GM19452 (cell line): ENCODE results near the gene RERE.
"Not testable (repeated sequence)": the region's sequence is repeated elsewhere in the genome, so short reads cannot be mapped to it uniquely, and the experiment has no call there.

ENCODE experiments used
- ATAC-seq: cut with Tn5 transposase; IDR thresholded peaks from one replicate; pipeline ENCODE4 v1.9.1; 2021; ENCODE audit not compliant: unreplicated experiment

RERE gene

DNA sequence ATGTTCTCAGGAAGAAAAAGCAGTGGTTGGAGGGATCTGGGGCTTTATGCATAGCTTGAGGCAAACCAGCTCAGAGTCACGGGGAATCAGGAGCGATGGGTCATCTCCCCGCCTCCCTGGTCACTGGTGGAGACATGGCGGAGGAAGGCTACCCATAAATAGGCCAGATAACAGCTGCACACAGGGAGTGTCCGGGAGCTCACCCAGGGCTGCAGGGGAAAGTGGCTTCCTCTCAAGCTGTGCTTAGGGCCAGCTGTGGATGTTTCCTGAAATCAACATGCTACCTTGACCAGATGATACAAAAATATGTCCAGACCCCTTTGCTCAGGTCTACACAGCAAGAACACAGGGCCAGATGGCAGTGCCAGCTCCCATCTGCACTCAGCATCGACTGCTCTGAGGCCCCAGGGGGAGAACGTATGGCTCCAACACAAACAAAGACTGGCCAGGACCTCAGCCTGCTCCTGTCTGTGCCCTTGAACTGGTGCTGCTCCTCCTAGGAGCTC lies 27.1 kb upstream of the RERE start:
- no peak for ATAC-seq

DNA sequence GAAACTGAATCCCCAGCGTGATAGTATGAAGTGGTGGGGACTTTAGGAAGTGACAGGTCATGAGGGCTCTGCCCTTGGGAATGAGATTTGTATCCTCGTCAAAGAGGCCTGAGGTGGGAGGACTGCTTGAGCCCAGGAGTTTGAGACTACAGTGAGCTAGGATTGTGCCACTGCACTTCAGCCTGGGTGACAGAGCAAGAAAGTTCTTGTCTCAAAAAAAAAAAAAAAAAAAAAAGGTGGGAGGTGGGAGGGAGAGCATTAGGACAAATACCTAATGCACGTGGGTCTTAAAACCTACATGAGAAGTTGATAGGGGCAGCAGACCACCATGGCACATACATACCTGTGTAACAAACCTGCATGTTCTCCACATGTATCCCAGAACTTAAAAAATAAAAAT lies 24.0 kb upstream of the RERE start:
- no peak for ATAC-seq

DNA sequence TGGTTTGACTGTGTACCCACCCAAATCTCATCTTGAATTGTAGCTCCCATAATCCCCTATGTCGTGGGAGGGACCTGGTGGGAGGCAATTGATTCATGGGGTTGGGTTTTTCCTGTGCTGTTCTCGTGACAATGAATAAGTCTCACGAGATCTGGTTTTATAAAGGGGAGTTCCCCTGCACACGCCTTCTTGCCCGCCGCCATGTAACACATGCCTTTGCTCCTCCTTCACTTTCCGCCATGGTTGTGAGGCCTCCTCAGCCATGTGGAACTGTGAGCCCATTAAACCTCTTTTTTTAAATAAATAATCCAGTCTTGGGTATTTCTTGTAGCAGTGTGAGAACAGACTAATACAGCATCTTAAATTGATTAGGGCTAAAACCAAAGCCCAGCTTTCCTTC lies 22.6 kb upstream of the RERE start:
- no peak for ATAC-seq

DNA sequence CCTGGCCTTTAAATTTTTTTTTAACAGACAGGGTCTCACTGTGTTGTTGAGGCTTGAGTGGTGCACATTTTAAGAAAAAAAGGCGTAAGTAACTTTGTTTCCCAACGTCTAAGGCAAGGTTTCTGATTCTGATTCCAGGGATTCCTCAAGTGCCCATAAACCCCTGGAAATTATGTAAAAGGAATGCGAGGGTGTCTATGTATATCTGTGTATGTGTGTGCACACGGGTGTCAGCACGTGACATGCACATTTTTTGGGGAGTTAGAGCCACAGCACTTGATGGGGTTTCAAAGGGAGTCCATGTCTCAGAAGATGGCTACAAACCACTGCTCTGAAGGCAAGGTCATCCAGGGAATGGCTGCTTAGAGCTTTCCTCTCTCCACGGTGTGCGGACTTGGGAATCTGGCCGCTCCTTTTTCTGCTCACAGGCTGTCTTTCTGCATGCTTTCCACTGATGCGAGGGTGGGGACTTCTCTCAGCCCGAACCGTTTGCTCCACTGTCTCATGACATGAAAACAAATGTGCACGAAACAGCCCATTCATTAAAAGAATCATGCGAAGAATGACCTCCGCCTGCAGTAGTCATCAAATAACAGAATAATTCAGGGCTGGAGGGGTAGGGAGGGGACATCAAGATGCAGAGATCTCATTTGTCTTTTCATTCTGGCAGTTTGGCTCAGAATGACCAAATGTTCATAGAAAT lies 18.7 kb upstream of the RERE start:
- ATAC-seq, result no peak

GRCh38 chr1:8831340-8831739 lies 13.9 kb upstream of the RERE start:
- ATAC-seq, result no peak

GRCh38 chr1:8830732-8831131 lies 13.3 kb upstream of the RERE start:
- not testable (repeated sequence) for ATAC-seq

- ATAC-seq, result no peak
Observed at GRCh38 chr1:8825985-8826481, 8.6 kb upstream of the RERE start.

GRCh38 chr1:8823295-8823664 lies 5.8 kb upstream of the RERE start:
- no peak for ATAC-seq

DNA sequence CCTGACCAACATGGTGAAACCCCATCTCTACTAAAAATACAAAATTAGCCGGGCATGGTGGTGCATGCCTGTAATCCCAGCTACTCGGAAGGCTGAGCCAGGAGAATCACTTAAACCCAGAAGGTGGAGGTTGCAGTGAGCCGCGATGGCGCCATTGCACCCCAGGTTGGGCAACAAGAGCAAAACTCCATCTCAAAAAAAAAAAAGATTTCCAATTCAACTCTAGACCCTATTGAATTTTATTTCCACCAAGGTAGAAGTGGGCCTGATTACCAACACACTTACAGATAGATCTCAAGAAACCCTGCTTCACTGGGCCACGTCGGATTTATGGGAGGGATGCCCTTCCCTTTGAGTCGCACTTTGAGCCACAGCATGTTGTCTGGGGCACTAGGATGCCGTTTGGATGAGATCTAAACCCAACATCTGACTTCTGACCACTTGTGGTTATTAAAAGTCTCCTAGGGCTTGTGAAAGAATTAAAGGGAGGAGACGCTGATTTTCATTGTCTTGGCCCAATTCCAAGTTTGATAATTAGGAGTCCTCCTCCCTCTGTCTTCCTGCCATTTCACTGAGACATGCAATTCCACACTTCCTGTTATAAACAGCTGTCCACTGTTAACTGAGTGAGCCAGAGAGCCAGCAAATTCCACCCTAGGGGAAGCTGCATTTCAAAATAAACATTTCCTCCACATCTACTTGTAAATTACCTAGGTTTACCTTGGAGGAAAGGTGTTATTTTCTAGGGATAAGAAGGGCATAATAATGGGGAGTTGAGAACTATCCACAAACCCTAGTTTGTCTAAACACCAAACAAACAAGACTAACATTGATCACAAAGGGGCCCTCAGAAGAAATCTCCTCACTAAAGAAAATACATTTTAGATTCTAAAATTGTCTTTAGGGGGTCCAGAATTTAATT lies 5.2 kb upstream of the RERE start:
- ATAC-seq, result no peak

- ATAC-seq, result no peak
Observed at GRCh38 chr1:8821084-8821483, 3.6 kb upstream of the RERE start.

GRCh38 chr1:8818789-8819188 lies 1.3 kb upstream of the RERE start:
- not testable (repeated sequence) for ATAC-seq

DNA sequence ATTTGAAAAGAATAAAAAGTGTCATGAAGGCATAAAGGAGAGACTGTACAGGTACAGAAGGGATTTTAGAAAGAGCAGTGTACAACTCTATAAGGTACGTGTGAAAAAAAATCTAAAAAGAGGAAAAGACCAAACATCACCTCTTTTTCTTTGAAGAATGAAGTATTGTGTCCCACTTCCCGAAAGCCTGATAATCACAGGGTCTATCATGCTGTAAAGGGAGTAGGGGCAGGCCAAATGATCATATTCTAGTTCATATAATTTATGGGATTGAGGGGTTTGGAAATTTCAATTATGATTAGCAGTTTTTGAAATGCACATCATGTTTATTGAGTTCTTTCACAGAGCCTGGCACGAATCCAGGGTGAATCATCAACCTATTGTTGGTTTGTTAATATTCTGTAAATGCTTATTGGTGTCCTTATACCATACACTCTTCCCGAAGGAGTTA lies 910 bp upstream of the RERE start:
- ATAC-seq, result no peak

DNA sequence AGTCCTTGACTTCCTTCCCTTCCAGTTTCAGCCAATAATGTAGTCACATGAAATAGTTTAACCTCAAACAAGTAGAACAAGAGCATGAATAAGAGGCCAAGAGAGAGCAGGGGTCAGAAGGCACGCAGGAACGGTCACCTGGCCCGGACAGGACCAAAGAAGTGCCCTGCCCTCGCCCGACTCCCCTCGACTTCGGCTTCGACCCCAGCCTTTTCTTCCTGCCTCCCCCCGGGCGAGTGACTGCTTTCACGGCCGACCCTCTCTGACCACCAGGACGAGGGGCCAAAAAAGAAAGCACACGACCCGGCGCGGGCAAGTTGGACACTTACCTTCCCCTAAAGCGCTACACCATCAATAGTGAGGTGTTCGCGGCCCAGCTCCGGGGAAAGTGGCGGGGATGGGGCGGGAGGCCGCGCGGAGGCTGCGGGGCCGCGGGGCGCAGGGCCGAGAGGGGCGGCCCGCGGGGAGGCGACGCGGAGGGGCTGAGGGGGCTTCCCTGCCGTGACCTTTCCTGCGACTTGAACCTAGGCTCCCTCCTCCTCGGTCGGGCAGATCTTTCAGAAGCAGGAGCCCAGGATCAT lies 519 bp downstream of the RERE start:
- ATAC-seq, result peak; percentile 30

DNA sequence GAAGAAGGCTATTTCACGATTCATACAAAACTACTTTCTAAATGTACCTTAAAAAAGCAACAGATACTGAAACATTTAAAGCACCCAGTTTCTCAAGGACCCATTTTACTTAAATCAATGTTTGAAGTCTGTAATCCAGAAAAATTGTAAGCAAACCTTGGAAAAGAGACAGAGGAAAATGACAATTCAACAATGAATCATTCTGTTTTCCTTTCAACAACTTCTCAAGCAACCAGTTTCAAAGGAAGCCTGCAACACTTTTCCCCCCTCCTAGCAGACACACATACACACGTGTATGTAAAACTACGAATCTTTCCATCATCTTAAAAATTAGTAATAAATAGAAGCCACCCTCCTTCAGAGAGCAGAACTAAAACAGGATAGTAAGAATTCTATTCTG lies 1.2 kb downstream of the RERE start:
- ATAC-seq, result no peak

GRCh38 chr1:8815582-8816151 lies 1.8 kb downstream of the RERE start:
- ATAC-seq, result no peak

DNA sequence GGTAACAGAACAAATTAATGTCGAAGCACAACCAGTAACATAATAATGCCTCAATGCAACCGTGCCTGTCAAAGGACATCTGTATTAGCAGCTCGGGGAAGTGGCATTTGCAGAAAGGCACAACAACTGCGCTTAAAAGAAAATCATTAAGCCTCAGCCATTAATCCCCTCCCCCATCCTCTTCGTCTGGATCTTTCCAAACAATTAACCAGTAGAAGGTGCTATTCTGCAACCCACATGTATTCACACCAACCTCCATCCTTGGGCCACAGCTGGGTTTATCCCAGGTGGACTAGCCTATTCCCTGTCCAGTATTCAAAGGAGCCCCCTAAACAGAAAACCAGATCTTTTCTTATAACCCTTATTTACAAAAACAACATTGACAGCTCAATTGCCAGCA lies 2.6 kb downstream of the RERE start:
- ATAC-seq, result no peak

DNA sequence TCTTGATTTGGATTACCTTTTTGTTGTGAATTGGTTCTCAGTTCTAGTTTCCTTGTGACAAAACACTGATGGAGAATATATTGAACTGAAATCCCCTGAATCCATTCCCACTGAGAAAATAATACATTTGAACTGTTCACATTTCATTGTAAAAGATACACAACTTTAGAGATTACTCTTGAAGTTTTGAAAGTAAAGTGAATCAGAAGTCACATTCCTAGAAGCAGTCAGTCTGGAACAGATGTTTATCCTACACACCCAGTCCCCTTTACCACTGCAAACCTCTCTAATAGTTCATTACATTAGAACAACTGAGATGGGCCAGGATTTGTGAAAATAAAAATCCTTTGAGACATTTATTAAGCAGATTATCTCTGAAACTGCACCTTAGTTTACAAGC lies 3.4 kb downstream of the RERE start:
- no peak for ATAC-seq

DNA sequence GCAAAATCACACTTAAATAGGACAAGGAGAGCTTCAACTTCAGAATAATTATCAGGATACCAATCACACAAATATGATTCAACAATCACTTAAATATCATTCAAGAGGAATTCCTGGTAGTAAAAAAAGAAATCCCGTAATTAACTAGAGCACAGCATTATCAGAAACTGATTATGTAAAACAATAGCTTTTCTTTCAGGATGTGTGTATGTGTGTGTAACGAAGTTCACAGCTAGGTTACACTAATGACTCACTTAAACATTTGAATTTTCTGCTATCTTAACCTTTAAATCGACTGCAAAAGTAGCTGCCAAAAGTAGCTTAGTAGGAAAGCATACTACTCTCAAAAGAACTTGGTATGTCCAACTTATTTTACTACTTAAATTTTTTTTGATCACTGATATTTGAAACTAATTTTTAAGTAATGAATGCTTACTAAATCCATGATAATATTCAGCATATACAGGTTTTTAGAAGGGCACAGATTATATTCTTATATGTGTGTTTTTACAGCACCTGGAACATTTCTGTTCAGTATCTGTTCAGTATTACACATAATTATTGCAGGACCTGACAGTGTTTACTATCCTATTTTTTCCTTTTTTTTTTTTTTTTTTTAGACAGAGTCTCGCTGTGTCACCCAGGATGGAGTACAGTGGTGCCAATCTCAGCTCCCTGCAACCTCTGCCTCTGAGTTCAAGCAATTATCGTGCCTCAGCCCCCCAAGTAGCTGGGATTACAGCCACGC lies 4.2 kb downstream of the RERE start:
- no peak for ATAC-seq

- no peak for ATAC-seq
Observed at GRCh38 chr1:8812081-8812480, 5.4 kb downstream of the RERE start.

DNA sequence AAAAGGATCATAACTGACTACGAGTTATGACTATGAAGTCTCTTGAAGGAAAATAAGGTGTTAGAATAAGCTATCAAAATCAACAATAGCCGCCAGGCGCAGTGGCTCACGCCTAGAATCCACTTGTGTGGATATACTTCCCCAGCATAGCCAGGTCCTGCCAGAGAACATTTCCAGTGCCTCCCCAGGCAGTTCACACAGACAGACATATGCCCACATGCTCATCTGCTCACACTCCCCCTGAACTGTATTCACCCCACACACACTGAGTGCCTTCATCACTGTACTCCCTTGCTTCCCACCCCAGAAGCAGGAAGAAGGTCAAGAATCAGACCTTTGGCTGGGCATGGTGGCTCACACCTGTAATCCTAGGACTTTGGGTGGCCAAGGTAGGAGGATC lies 6.5 kb downstream of the RERE start:
- ATAC-seq, result no peak

DNA sequence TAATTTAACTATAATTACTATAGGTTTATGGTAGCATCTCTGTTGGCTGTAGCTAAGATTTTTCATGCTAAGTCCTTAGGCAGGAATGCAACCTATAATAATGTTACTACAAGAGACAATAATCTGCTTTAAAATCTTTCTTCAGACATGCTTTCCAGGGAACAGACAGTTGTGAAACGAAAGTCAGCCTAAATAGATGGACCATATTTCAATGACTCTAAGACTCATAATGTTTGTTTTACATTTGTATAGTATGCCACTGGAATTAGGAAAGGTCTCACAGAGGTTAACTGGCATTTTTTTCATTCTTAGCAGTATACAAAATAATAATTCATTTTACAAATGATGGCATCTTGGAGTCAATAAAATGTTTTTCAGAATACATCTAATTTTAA lies 8.1 kb downstream of the RERE start:
- ATAC-seq, result no peak
